H9 (cell line): ENCODE data around the gene MON1A. TPM values are rescaled to one million over a fixed set of nuclear protein-coding genes. Genes with fewer than 3 reads are reported as not detected.

Experiments
- DNase-seq: peaks from one replicate; pipeline ENCODE4 v3.0.0-alpha.2; 2017
- H2AFZ ChIP-seq: one replicate; pipeline ENCODE4 v1.6.1; 2013; ENCODE audit warnings: mild to moderate bottlenecking, low read length, control low read depth, moderate library complexity
- H2AK5ac ChIP-seq: 2 replicates; pipeline ENCODE4 v1.6.1; 2013; ENCODE audit warnings: low read length, control low read depth, mixed read lengths; ENCODE audit not compliant: insufficient read length
- H2BK120ac ChIP-seq: one replicate; pipeline ENCODE4 v1.6.1; 2013; ENCODE audit warnings: low read depth, mild to moderate bottlenecking, low read length, control low read depth, inconsistent platforms; ENCODE audit not compliant: poor library complexity, severe bottlenecking
- H2BK12ac ChIP-seq: 2 replicates; pipeline ENCODE4 v1.6.1; 2013; ENCODE audit warnings: low read length, control low read depth, mixed read lengths, low read depth; ENCODE audit not compliant: insufficient read length
- H2BK15ac ChIP-seq: 2 replicates; pipeline ENCODE4 v1.6.1; 2013; ENCODE audit warnings: low read depth, low read length, control low read depth
- H2BK20ac ChIP-seq: one replicate; pipeline ENCODE4 v1.6.1; 2013; ENCODE audit warnings: low read depth, mild to moderate bottlenecking, low read length, control low read depth, inconsistent platforms; ENCODE audit not compliant: poor library complexity, severe bottlenecking
- H2BK5ac ChIP-seq: 2 replicates; pipeline ENCODE4 v1.6.1; 2013; ENCODE audit warnings: low read length, control low read depth, mixed read lengths; ENCODE audit not compliant: insufficient read length
- H3K14ac ChIP-seq: 2 replicates; pipeline ENCODE4 v1.6.1; 2013; ENCODE audit warnings: low read length, control low read depth; ENCODE audit not compliant: insufficient read depth
- H3K18ac ChIP-seq: 2 replicates; pipeline ENCODE4 v1.6.1; 2013; ENCODE audit warnings: low read depth, mild to moderate bottlenecking, mixed read lengths, low read length, control low read depth; ENCODE audit not compliant: insufficient read length
- H3K23ac ChIP-seq: 2 replicates; pipeline ENCODE4 v1.6.1; 2013; ENCODE audit warnings: low read length, control low read depth, mixed read lengths, low read depth; ENCODE audit not compliant: insufficient read length
- H3K23me2 ChIP-seq: 2 replicates; pipeline ENCODE4 v1.6.1; 2013; ENCODE audit warnings: low read depth, mild to moderate bottlenecking, mixed read lengths, low read length, control low read depth; ENCODE audit not compliant: insufficient read length, poor library complexity, severe bottlenecking
- H3K27ac ChIP-seq: 2 replicates; pipeline ENCODE4 v1.5.1; 2013; ENCODE audit warnings: low read length, control low read depth, mixed read lengths, low read depth; ENCODE audit not compliant: insufficient read length
- H3K27me3 ChIP-seq: 2 replicates; pipeline ENCODE4 v1.6.1; 2013; ENCODE audit warnings: low read length, control low read depth, inconsistent platforms; ENCODE audit not compliant: insufficient read depth
- H3K4ac ChIP-seq: 2 replicates; pipeline ENCODE4 v1.6.1; 2013; ENCODE audit warnings: low read depth, mild to moderate bottlenecking, control low read depth, inconsistent platforms, low read length, moderate library complexity
- H3K4me1 ChIP-seq: 2 replicates; pipeline ENCODE4 v1.6.1; 2013; ENCODE audit warnings: low read length, control low read depth, inconsistent platforms; ENCODE audit not compliant: insufficient read depth
- H3K4me2 ChIP-seq: 2 replicates; pipeline ENCODE4 v1.6.1; 2013; ENCODE audit warnings: low read length, control low read depth, mixed read lengths; ENCODE audit not compliant: insufficient read length, insufficient read depth
- H3K56ac ChIP-seq: 2 replicates; pipeline ENCODE4 v1.6.1; 2013; ENCODE audit warnings: low read depth, mild to moderate bottlenecking, mixed read lengths, low read length, control low read depth; ENCODE audit not compliant: insufficient read length
- H3K79me1 ChIP-seq: 2 replicates; pipeline ENCODE4 v1.6.1; 2013; ENCODE audit warnings: low read depth, mild to moderate bottlenecking, moderate library complexity, low read length, control low read depth, inconsistent platforms; ENCODE audit not compliant: insufficient read depth, poor library complexity, severe bottlenecking
- H3K79me2 ChIP-seq: 2 replicates; pipeline ENCODE4 v1.6.1; 2013; ENCODE audit warnings: low read length, control low read depth, inconsistent platforms; ENCODE audit not compliant: insufficient read depth
- H3K9ac ChIP-seq: 2 replicates; pipeline ENCODE4 v1.6.1; 2013; ENCODE audit warnings: low read length, control low read depth, mixed read lengths; ENCODE audit not compliant: insufficient read length; ENCODE audit errors: extremely low read depth
- H3K9me3 ChIP-seq: one replicate; pipeline ENCODE4 v1.6.1; 2013; ENCODE audit warnings: low read depth, low read length, inconsistent platforms; ENCODE audit not compliant: control insufficient read depth
- H3T11ph ChIP-seq: one replicate; pipeline ENCODE4 v1.6.1; 2013; ENCODE audit warnings: mild to moderate bottlenecking, low read length, control low read depth, inconsistent platforms
- H4K20me1 ChIP-seq: one replicate; pipeline ENCODE4 v1.6.1; 2013; ENCODE audit not compliant: control insufficient read depth, insufficient read length, insufficient read depth
- H4K5ac ChIP-seq: 2 replicates; pipeline ENCODE4 v1.6.1; 2013; ENCODE audit warnings: low read depth, mild to moderate bottlenecking, mixed read lengths, low read length, control low read depth; ENCODE audit not compliant: insufficient read length
- H4K8ac ChIP-seq: replicated peaks from 2 replicates; pipeline ENCODE4 v1.6.1; 2013; ENCODE audit warnings: low read length, control low read depth, mixed read lengths, low read depth; ENCODE audit not compliant: insufficient read length
- H4K91ac ChIP-seq: 2 replicates; pipeline ENCODE4 v1.6.1; 2013; ENCODE audit warnings: low read depth, mild to moderate bottlenecking, moderate library complexity, mixed read lengths, low read length, control low read depth; ENCODE audit not compliant: insufficient read length
- H3K27ac Mint-ChIP-seq, 3 experiments: 2 replicates in 2 of 3; 3 replicates in 1 of 3; pipeline ENCODE4 v1.8.0; 2020 to 2021; ENCODE audit warnings: mixed read lengths in 3 of 3, mild to moderate bottlenecking in 1 of 3, moderate library complexity in 1 of 3
- H3K27me3 Mint-ChIP-seq: 2 replicates; pipeline ENCODE4 v1.8.0; 2021; ENCODE audit warnings: low read depth, mild to moderate bottlenecking, moderate library complexity, mixed read lengths
- H3K36me3 Mint-ChIP-seq, 3 experiments: 2 replicates in 2 of 3; 3 replicates in 1 of 3; pipeline ENCODE4 v1.8.0; 2020 to 2021; ENCODE audit warnings: low read depth in 3 of 3, mixed read lengths in 3 of 3; ENCODE audit not compliant: insufficient read depth in 1 of 3
- H3K4me1 Mint-ChIP-seq, 2 experiments: 2 replicates each; pipeline ENCODE4 v1.8.0; 2020; ENCODE audit warnings: mixed read lengths in 2 of 2
- H3K4me3 Mint-ChIP-seq, 2 experiments: 2 replicates in 1 of 2; 3 replicates in 1 of 2; pipeline ENCODE4 v1.8.0; 2020 to 2021; ENCODE audit warnings: mild to moderate bottlenecking in 2 of 2, mixed read lengths in 2 of 2, moderate library complexity in 1 of 2
- H3K9me3 Mint-ChIP-seq, 2 experiments: 2 replicates in 1 of 2; 3 replicates in 1 of 2; pipeline ENCODE4 v1.8.0; 2020; ENCODE audit warnings: mild to moderate bottlenecking in 2 of 2, mixed read lengths in 2 of 2, moderate library complexity in 1 of 2
- WGBS: extraction: QIAGEN DNeasy Blood & Tissue Kit; methylation state at CpG from one replicate; pipeline ENCODE4 v1.1.7; 2013; ENCODE audit warnings: missing lambda C conversion rate, low lambda C conversion rate, mixed read lengths; ENCODE audit not compliant: insufficient read length; ENCODE audit errors: extremely low coverage; 5-methylcytosine and 5-hydroxymethylcytosine counted together
- total RNA-seq: library from RNA; stranded (reverse); gene quantifications from 2 replicates; pipeline ENCODE4 v1.2.1, GENCODE V29; 2021
- TF ChIP-seq, protein P1 (sequence below): fragments of 200-600 bp; sonication (generic); conservative IDR thresholded peaks from 3 replicates; pipeline ENCODE4 v1.8.0; 2021; ENCODE audit warnings: antibody characterized with exemption, mild to moderate bottlenecking

MON1A gene
- total RNA-seq, 1 experiment from 2014 or later: 10.0 TPM

DNA sequence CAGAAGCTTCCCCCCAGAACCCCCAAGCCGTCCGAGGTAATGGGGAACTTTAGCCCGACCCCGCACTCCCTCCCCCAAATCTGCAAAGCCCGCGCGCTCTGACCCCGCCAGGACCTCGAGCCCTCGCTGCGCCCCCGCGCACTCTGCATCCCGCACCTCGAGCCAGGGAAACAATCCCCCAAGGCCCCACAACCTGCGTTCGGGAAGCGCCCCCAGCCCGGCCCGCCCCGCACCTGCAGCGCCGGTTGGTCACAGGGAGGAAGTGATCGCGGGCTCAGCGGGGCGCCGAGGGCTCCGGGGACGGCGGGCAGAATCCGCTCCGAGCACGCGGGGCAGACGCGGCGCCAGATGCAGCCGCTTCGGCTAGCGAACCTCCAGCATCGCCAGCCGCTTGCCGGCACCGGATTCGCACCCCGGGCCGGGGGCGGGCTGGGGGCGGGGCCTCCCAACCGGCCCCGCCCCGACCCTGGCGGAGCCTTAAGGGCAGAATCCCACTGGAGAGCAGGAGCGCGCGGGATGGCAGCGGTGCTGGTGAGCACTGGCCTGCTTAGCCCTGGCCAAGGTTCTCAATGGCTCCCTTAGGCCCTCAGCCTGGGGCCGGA is 60.0 kb downstream of the MON1A start, which contains the start of gene CAMKV:
Gene CAMKV (minus strand): TSS at position 382 of the 602 bp plus-strand sequence. CDS start 7,518 bp downstream, outside the sequence.
- Histone ChIP-seq H2BK15ac (no peak within 1 kb of the TSS), H4K5ac (no peak within 1 kb of the TSS), H3K14ac (no peak within 1 kb of the TSS), H4K91ac (no peak within 1 kb of the TSS), H3K4me2 (peak within 1 kb of the TSS; percentile 43), H2BK5ac (no peak within 1 kb of the TSS), H3K9ac (peak within 1 kb of the TSS; percentile 3), H3K79me2 (no peaks in the 10 kb centered on the region), H2BK120ac (no peak within 1 kb of the TSS), H3K4ac (no peak within 1 kb of the TSS), H3K56ac (no peak within 1 kb of the TSS), H3K9me3 (no peaks in the 10 kb centered on the region), H3K23me2 (peaks cover 7% of the 10 kb centered on the region), H3K79me1 (no peaks in the 10 kb centered on the region), H3K27me3 (no peaks in the 10 kb centered on the region), H2AFZ (no peak within 1 kb of the TSS), H3K27ac (no peak within 1 kb of the TSS), H2BK20ac (no peak within 1 kb of the TSS), H3K18ac (no peak within 1 kb of the TSS), H3T11ph (no peak within 1 kb of the TSS), H2AK5ac (no peak within 1 kb of the TSS), H2BK12ac (no peak within 1 kb of the TSS), H3K4me1 (peaks cover 10% of the 10 kb centered on the region; the same call in 1 of the 2 replicates), H4K8ac (no peak within 1 kb of the TSS), H3K23ac (no peak within 1 kb of the TSS), H4K20me1 (no peaks in the 10 kb centered on the region)
- Mint-ChIP-seq H3K9me3 (no peaks in the 10 kb centered on the region), H3K4me1 (peaks cover 29 to 50% of the 10 kb centered on the region in 2 experiments), H3K27me3 (peaks cover 28% of the 10 kb centered on the region), H3K27ac (peak within 1 kb of the TSS in 2 of 3 experiments; percentile 23 to 91; a peak in 3 of 7 replicates), H3K36me3 (no peaks in the 10 kb centered on the region; a peak in 1 of 7 replicates), H3K4me3 (peak within 1 kb of the TSS; percentile 70 to 83)
- peak; percentile 77 for DNase-seq
- TF ChIP-seq, protein P1, sequence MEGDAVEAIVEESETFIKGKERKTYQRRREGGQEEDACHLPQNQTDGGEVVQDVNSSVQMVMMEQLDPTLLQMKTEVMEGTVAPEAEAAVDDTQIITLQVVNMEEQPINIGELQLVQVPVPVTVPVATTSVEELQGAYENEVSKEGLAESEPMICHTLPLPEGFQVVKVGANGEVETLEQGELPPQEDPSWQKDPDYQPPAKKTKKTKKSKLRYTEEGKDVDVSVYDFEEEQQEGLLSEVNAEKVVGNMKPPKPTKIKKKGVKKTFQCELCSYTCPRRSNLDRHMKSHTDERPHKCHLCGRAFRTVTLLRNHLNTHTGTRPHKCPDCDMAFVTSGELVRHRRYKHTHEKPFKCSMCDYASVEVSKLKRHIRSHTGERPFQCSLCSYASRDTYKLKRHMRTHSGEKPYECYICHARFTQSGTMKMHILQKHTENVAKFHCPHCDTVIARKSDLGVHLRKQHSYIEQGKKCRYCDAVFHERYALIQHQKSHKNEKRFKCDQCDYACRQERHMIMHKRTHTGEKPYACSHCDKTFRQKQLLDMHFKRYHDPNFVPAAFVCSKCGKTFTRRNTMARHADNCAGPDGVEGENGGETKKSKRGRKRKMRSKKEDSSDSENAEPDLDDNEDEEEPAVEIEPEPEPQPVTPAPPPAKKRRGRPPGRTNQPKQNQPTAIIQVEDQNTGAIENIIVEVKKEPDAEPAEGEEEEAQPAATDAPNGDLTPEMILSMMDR: no peak
- WGBS: no CpG with 5 or more reads among the region's 59 CpGs
